GM19193 (cell line): Measurements from ENCODE around the gene TRPC3.

Experiments used
- POLR2A ChIP-seq: IDR thresholded peaks from 4 replicates; pipeline ENCODE4 v1.6.1; 2011; ENCODE audit not compliant: insufficient read depth, insufficient read length; ENCODE audit errors: extremely low read depth

The TRPC3 gene

DNA sequence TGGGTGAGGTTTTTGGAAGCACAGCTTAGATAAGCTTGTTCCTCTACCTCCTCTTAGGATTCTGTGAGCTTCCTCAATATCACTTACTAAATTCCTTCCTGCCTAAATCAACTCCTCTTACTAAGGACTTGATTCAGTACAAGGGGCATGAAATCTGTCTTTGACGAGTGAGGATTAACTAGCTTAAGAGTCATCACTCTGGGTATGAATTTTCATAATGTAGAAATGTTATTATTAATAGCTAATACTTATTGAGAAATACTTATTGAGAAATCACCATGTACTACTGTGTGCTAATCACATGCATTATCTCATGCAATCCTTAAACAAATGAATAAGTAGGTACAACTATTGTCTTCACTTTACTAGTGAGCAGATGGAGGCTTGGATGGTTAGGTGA is 28.6 kb downstream of the TRPC3 start:
- TF ChIP-seq POLR2A = no peak

DNA sequence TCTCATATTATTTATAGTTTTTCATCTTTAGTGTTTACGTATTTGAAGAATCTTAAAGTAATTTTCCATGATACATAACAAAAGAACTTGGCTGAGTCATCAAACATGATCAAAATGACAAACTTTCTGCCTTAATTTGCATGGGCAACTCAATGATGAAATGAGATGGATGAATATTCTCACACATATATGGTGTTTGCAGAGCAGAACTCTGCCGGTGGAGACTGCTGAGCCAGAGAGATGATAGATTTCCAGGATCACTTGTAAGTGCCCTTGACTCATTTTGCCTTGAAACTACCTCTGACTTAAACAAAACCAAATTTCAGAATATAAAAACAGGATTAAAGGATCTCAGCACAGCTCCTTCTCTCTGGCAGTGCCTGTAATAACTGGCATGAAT is 38.2 kb downstream of the TRPC3 start:
- TF ChIP-seq POLR2A = no peak

DNA sequence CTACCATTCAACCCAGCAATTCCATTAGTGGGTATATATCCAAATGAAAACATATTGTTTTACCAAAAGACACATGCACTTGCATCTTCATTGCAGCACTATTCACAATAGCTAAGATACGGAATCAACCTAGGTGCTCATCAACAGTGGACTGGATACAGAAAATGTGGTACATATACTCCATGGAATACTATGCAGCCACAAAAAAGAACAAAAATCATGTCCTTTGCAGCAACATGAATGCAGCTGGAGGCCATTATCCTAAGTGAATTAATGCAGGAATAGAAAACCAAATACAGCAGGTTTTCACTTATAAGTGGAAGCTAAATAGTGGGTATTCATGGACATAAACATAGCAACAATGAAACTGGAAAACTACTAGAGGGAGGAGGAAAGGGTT is 43.5 kb downstream of the TRPC3 start:
- no peak for TF ChIP-seq POLR2A

DNA sequence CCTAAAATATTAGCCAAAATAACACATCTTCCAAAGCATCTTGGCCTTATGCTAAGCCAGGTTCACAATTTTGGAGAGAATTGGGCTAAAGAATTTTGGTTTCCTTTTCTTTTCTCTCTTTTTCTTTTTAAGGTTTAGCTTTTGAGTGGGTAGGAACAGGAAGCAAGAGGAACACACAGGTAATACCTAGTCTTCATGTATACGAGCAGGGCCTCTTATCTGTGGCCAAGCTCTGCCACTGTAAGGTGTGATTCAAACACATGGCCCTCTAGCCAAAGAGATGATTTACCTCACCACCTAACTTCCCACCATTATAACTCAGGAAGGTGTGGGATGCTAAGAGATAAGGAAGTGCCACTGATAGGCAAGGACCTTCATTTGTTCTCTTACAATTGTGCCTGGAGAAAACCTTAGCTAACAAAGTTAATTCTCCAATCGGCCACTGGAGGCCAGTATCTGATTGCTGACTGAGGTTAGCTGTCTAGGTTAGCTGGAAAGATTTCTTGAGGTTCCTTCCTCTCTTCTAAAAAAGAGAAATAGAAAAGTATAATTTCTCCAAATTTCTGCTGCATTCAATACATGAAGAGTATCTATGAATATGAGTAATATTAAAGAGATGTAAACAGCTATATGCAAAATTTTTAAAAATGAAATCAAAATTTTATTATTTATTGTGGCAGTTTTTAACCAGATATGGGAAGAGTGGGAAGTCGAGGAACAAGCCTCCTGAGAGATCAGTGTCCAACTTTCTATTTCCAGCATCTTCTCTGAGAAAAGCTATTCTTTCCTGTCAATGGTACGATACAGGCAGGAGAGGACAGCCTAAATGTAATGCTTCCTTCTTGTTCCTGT is 51.5 kb downstream of the TRPC3 start:
- TF ChIP-seq POLR2A = no peak

DNA sequence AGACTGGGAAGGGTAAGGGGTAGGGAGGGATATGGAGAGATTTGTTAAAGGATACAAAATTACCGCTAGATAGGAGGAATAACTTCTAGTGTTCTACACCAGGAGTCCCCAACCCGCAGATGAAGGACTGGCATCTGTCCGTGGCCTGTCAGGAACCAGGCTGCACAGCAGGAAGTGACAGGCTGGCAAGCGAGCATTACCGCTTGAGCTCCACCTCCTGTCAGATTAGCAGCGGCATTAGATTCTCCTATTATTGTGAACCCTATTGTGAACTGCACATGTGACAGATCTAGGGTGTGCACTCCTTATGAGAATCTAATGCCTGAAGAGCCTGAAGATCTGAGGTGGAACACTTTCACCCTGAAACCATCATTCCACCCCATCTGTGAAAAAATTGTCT is 53.7 kb downstream of the TRPC3 start:
- TF ChIP-seq POLR2A = no peak

DNA sequence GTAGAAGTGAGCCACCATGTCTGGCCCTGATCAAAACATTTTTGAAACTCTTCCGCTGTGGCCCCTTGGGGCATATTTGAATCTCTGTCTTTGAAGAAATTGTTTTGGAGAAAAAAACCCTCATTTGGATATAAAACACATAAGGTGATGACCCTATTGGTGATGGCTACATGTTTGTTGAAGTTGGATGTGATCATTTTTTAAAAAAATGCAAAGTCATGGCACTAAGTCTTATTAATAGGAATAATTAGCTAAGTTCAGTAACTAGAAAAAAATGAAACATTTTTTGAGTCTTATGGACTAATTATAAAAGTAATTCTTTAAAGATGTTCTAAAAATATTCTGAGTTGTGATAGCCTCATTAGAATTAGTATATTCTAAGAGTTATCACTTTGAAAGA is 63.7 kb downstream of the TRPC3 start:
- TF ChIP-seq POLR2A = no peak

DNA sequence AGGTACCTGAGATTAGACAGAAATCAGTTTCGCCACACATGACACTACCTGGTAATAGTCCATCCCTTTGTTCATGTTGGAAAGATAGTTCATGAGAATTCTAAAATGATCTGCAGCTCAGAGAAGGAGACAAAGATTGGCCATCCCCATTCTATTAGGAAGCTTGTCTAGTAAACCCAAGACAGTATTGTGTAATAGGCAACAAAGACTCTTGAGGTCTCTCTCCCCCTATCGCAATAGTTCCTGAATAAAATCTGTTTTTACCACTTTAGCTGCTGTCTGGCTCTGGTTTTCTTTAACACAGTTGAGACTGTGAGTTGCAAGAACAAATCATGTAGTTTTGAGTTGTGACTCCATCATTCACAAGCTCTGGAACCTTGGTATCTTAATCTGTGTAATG is 66.7 kb downstream of the TRPC3 start:
- no peak for TF ChIP-seq POLR2A

DNA sequence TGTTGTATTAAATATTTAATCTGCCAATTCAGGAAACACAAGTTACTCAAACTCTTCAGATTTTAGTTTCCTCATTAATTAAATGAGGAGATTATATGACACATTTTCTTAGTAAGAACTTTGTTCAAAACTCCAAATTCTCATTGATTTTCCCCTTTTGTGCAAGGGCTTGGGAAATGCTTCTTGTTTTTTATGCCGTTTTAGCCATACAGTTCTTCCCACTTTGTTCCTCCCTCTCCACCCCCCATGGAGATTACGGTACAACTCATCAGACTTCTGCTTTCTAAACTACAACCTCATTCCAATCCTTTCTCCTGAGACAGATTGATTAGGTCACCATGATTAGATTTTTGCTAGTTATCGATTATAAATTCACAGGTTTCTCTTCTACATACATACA is 70.7 kb downstream of the TRPC3 start:
- TF ChIP-seq POLR2A = no peak

DNA sequence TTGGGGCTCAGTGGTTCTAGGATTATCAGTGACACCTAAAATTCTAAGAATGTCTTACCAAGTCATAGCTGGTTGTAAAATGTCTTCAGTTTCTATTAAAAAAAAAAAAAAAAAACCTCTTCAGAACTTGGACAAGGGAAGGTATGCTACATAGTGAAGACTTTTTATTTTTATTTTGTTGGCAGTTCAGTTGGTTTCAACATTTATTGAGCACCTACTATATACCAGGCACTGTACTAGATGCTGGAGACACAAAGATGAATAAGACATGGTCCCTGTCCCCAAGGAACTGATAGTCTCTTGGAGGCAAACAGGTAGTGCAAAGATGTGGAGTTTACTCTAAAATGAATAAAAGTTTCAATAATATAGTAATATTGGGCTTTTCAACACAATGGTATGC is 72.7 kb downstream of the TRPC3 start:
- TF ChIP-seq POLR2A = no peak

DNA sequence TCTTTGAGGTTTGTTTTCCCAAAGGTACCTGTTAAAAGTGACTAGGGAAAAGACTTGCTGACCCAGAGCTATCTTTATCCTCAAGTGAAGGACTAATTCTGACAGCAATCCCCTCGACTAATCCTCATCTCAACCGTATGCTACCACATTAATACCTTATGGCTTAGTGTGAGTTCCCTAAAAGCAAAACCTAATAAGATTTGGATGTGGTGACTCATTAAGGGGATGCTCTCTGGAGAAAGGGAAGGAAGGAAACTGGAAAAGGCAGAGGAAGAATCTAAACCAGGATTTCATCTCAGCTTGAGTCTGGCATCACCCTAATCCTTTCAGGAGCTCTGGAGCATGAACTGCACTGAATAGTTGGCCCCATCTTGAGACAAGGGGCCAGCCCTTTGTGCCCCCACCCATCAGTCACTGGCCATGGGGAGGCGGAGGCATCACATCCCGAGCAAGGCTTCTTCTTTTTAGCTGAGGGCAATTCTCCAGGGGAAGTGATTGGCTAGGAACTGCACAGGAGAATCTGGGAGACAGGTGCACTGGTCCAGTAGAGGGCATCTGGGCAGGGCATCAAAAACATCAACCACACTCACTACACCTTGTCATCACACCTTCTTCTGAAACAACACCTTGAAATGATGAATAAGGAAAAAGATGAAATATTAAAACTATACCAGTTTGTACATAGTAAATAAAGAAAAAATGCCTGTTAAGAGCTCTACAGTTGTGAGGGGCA is 74.7 kb downstream of the TRPC3 start:
- no peak for TF ChIP-seq POLR2A

DNA sequence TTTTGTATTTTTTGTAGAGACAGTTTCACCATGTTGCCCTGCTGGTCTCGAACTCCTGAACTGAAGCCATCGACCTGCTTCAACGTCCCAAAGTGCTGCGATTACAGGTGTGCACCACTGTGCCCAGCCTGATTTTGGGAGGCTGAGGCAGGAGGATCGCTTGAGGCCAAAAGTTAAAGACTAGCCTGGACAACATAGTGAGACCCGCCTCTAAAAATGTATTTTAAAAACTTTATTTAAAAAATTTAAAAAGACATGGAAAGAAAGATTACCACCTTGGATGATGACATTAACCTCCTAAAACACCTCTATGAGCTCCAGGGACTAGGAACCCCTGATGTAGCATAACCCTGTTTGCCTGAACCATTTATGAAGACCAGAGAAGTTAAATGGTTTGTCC is 75.8 kb downstream of the TRPC3 start:
- TF ChIP-seq POLR2A = no peak

DNA sequence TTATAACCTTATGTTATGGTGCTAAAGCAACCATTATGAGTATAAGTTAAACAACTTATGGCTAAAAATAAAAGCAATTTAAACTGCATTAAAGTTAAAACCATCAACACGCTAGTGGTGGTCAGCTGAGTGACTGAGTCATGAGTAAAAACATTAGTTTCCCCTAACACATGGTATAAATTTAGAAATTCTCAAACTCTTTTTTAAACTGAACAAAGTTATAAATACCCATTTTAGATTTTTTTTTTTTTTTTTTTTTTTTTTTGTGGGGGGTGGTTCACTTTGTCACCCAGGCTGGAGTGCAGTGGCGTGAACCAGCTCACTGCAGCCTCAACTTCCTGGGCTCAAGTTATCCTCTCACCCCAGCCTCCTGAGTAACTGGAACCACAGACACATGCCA is 76.2 kb downstream of the TRPC3 start:
- no peak for TF ChIP-seq POLR2A

DNA sequence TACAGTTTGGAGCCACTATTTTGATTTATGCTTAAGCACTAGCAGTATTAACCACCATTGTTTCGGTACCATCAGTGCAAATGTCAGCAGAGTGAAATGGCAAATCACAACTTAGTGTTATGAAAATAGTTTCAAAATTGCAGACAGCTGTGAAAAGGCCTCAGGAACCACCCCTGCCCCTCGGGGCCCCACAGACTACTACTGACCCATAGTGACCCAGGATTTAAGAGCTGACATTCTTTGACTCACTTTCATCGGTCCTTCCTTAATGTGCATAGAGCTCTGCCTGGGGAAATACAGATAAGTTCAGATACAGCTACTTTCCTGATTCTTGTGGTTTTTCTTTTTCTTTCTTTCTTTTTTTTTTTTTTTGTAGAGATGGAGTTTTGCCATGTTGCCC is 78.3 kb downstream of the TRPC3 start:
- no peak for TF ChIP-seq POLR2A

DNA sequence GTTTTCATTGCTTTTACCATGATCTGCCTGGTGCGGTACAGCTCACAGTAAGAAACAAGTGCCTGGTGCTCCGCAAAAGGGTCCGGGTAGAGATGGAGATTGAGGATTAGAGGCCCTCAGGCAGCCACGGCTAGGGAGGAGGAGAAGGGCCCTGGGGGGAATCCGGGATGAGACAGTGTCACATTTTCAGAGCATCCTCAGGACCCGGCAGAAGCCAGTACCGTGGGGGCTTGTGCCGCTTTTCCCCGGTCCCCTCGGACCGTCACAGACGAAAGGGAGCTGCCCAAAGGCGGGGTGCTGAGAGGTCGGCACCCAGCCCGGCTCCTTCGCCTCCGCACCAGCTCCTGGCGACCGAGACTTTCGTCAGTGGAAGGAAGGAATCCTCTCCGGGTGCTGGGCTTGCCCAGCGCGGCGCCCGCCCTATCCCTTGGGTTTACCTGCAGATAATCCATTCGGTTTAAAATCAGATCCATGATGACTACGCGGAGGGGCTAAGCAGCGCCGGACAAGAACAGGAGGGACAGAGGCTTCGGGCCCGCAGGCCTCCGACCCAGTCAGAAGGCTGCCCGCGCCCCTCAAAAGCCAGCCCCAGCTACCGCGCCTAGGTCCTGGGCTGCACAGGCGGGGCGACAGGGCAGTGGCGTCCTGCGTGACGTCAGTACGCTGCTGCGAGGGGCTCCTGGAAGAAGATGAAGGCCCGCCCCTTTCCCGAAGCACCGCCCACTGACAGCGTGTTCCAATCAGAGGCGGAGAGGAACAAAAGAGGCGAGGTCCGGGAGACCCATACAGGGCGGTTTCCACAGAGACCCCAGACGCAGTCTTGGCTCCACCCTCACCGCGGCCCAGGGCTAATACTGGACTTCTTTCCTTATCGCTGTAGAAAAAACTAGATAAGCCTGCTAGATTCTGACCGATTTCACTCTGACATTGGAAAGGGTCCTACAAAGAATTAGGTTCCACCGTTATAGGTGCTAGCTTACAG is 81.7 kb downstream of the TRPC3 start, which contains the start of gene BBS7:
Gene BBS7, minus strand, starts transcription at position 634 of the 982 bp plus-strand sequence. Its CDS starts 161 bp downstream, at position 473.
- TF ChIP-seq POLR2A = peak; percentile 85

DNA sequence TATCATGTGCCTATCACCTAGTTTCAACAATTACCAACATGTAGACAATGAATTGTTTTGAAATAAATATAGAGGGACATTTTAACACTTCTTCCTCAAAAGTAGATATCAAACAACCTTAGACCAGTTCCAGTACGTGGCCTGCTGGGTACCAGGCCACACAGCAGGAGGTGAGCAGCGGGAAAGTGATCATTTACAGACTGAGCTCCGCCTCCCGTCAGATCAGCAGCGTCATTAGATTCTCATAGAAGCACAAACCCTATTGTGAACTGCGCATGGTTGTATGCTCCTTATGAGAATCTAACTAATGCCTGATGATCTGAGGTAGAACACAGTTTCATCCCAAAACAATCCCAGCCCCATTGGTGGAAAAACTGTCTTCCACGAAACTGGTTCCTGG is 88.1 kb downstream of the TRPC3 start:
- TF ChIP-seq POLR2A = no peak
